GM21360 (cell line): ENCODE measurements around the gene TIAM2.
A peak's percentile ranks its signal among the peaks of the same experiment; 100 is the strongest.

Experiments used
- ATAC-seq: cut with Tn5 transposase; IDR thresholded peaks from one replicate; pipeline ENCODE4 v1.9.1; 2021; ENCODE audit warnings: mild to moderate bottlenecking, moderate library complexity; ENCODE audit not compliant: unreplicated experiment

The TIAM2 gene

DNA sequence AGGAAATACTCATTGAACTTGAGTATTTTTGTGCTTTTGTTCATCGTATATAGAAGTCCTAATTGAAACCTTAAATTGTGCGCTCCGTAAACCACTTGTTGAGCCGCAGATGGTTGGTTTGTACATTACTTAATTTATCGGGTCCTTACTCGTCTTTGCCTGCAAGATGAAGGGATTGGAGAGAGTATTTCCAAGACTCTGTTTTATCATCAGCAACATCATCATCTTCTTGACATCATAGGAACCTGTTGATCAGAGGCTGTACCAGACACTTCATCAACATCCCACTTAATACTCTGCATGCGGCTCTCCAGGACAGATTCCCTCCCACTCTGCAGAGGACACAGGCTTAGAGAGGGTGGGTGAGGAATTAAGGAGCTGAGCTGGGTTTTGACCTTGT lies 28.6 kb downstream of the TIAM2 start:
- no peak for ATAC-seq

DNA sequence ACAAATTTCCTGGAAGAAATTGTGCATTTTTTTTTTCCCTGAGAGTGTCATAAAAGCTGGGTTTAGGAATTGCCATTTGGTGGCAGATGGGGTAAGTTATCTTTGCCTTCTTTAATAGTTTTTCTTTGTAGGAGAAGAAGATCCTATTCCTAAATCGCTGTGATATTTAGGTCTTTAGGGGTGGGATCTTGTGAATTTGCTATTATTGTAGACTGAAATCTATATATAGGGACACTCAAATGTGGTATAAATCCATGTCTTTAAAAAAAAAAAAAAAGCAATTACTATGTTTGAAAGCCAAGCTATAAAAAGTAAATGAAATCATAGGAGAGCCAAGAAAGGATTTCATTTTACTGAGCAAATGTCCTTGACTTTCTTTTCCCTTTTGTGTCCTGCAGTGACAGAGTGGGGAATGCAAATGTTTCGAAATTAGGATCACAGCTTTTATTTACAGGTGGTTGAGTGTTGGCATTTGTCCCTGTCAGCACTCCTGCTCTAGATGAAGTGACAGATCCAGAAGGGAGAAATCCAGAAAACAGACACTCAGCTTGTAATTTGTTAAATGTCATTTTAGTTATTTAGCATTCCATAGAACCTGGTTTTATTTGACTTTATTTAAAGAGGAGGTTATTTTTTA lies 29.4 kb downstream of the TIAM2 start:
- no peak for ATAC-seq

DNA sequence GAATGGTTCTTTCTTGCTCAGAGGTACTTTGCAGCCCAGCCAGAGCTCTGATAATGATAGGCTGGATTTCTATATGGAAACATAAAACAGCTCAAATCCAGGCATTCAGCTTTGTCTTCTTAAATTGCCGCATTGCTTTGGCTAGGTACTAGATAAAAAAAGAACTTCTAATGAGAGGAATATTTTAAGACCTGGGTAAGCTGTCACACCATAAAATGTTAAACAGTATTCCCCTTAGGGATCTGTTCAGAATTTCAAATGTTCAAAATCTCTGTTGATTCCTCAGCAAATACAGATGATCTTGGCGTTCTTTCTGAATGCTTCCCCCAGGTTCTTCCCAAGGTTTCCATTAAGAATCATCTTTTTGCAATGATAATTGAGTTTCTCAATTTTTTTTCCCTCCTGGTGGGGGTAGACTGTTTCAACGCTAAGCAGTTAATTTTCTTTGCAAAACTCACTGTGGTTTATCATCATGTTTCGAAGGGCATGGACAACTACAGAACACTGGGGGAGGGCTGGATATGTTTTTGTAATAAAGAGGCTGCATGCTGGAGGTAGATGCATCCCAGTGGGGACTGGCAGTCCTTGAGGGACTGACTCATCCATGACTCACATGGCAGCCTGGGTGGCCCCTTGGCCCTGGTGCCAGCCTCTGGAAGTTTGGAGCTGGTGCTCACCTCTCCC lies 31.0 kb downstream of the TIAM2 start:
- no peak for ATAC-seq

GRCh38 chr6:155026706-155027045 lies 31.6 kb downstream of the TIAM2 start:
- ATAC-seq, result no peak

DNA sequence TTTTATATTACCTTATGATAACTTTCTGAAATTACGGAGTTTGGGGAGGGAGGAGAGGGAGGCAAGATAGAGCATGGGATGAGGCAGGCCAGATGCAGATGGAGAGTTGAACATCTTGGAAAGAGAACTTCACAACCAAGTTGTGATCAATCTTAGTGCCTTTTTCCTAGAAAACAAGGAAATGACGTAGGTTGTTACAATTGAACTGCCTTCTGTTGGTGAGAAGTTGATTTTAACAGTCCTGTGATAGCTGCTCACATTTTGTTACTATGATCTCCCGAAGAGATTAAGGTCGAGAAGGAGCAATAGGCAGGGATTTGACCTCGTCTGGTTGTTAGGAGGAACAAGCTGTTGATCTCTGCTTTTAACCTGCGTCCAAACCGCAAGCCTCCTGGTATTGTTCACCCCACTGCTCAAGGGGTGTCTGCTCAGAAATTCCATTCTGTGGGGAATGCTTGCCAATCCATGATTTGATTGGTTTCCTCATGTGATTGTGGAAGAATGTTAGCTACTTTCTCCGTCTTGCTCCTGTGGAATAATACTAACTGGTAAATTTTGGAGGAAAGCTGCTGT lies 35.1 kb downstream of the TIAM2 start:
- ATAC-seq, result no peak

DNA sequence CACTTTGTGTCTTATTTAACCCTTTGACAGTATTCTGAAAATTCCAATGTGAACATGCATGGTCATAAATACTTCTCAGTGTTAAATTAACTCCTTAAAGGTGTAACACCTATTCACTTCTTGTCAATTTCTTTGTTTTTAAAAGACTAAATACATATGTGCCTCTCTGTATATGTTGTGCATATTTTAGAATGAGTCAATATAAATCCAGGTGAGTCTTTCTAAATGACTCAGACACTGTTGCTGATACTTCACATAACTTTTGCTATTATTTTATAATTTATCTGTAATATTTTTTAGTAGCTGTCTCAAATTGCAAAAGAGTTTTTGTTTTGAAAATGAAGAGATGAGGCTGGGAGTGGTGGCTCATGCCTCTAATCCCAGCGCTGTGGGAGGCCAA lies 36.0 kb downstream of the TIAM2 start:
- no peak for ATAC-seq

GRCh38 chr6:155033021-155033791 lies 38.1 kb downstream of the TIAM2 start:
- no peak for ATAC-seq

GRCh38 chr6:155036907-155037306 lies 41.8 kb downstream of the TIAM2 start:
- no peak for ATAC-seq

GRCh38 chr6:155038104-155038503 lies 43.0 kb downstream of the TIAM2 start:
- no peak for ATAC-seq

DNA sequence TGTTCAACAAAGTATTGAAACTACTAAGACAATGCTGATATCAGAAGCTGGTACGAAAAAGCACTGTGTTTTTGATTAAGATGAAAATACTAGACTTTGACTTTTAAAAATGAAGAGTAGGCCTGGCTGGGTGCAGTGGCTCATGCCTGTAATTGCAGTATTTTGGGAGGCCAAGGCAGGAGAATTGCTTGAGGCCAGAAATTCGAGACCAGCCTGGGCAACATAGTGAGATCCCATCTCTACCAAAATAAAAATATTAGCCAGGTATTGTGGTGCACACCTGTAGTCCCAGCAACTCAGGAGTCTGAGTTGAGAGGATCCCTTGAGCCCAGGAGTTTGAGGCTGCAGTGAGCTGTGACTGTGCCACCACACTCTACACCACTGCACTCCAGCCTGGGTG lies 43.4 kb downstream of the TIAM2 start:
- no peak for ATAC-seq

- ATAC-seq, result no peak
Observed at GRCh38 chr6:155039618-155040017, 44.5 kb downstream of the TIAM2 start.

GRCh38 chr6:155040154-155040553 lies 45.0 kb downstream of the TIAM2 start:
- no peak for ATAC-seq

DNA sequence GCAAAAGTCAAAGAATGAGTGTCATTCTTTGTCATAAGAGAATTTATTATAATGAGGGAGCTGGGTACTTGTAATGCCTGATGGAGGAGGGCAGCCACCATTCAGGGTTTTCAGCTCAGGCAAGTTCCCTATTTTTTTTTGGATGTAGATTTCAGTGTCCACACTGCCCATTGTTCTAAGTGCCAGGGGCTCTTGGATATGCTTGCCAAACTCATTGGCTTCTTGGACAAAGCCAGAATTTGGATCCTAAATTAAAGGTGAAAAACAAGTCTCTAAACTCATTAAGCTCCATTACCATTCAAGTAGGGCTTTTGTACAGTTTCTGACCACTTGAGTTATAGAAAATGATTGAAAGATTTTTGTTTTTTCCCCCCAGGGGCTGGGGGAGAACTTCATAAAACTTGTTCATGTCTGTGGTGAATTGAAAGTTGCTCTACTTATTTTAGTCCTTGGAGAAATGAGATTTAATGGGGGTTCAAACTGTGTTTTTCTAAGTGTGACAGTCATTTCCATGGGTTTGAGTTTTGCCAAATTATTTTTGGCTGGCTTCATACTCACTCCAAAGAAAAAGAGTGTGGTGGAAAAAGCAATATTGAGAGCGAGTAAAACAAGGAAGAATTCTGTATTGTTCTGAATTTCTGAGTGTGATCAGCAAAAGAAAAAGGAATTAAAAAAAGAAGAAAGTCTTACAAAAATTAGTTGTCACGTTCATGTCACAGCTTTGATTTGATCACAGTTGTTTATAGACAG lies 46.0 kb downstream of the TIAM2 start:
- no peak for ATAC-seq

GRCh38 chr6:155041741-155042279 lies 46.7 kb downstream of the TIAM2 start:
- no peak for ATAC-seq

DNA sequence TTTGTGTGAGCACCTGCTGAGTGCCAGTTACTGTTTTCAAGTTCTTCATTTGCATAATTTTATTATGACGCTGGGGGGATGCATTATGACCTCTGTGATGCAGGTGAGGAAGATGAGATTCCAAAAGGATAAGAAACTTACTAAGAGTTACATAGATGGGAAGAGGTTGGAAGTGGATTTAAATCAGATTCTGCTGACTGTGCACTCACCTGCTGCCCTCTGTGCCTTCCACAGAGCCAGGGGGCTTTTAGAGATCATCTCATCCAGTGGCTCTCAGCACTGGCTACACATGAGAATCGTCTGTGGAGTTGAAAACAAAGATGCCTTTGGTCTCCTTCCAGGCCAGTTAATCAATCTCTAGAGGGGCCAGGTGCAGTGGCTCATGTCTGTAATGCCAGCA lies 47.9 kb downstream of the TIAM2 start:
- ATAC-seq, result no peak

DNA sequence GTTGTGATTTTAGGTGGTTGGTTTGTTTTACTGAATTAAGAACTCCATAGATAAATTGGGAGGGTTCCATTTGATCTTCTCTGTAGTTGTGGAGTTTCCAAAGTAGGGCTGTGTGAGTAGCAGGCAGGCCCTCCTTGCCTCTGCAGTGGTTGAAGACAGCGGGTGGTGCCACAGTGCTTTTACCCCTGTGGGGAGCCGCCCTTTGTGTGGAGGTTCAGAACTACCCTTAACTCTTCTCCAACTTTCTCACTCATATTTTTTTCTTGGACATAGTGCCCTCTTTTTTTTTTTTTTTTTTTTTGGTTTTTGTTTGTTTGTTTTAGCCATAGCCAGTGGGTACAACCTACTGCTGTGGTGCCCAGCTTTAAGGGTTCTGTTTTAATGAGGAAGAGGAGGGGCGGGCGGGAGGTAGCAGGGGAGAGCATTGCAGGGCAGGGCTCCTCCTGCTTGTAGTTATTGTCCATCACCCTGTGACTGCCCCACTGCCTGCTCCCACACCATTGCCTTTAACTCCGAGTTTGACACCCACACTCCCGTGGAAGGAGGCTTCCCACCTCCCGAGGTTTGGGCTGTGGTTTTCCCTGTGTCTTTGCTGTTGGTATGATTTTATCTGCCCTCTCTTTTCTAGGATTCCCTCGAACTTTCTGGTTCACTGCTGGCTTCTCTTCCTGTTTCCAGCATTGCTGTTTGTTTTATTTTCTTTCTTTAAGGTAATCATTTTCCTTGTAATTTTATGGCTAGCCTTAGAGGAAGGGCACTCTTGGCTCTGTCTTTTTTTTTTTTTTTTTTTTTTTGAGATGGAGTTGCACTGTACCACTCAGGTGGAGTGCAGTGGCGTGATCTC lies 50.7 kb downstream of the TIAM2 start:
- ATAC-seq, result no peak

DNA sequence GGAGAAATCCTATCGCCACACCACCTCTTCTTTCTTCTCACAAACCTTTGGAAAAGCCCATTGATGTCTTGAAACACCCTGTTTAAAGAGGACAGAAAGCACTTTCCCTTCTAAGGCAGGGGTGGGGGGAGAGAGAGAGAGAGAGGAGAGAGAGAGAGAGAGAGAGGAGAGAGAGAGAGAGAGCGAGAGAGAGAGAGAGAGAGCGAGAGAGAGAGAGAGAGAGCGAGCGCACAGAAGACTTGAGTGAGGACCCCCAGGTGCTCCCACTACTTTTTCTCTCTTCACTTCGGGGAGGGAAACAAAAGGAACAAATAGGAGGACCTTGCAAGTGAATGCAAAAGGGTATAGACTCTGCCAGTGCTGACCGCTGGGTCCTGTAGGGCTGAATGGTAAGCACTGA lies 52.4 kb downstream of the TIAM2 start:
- no peak for ATAC-seq

DNA sequence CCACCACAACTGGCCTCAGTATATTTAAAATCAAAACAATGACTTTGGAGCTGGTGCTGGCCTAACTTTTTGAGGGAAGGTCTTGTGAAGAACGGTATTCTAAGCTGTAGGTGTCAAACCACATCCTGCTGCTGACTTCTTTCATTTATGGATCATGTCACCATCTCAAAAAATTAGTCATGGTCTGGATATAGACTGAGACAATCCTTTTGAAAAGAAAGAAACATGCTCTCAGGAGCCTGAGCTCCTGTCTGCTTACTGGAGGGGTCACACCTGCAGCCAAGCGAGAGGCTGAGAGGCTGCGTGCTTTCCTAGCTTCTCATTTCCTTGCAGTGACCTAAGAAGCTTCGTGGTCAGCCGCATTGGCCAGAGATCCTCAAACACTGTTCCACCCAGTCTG lies 55.2 kb downstream of the TIAM2 start:
- ATAC-seq, result peak; percentile 97

GRCh38 chr6:155054491-155055250 lies 59.6 kb downstream of the TIAM2 start:
- no peak for ATAC-seq
